VCaP (cell line): ENCODE measurements around the gene LIME1.

Experiments
- H3K27ac ChIP-seq: fragments of 450-650 bp; 2 replicates; pipeline ENCODE4 v1.5.1; 2017
- CTCF ChIP-seq: fragments of 450-650 bp; conservative IDR thresholded peaks from 2 replicates; pipeline ENCODE4 v1.5.1; 2017; ENCODE audit warnings: mild to moderate bottlenecking, moderate library complexity

The LIME1 gene

GRCh38 chr20:63690898-63691710 lies 45.4 kb upstream of the LIME1 start:
- H3K27ac ChIP-seq = no peak overlapping the region
- TF ChIP-seq CTCF = no peak

GRCh38 chr20:63691711-63692435 lies 44.6 kb upstream of the LIME1 start:
- H3K27ac ChIP-seq = no peak overlapping the region
- TF ChIP-seq CTCF = no peak

- H3K27ac ChIP-seq = no peak overlapping the region
- no peak for TF ChIP-seq CTCF
Observed at GRCh38 chr20:63692436-63693082, 43.9 kb upstream of the LIME1 start.

- no peak overlapping the region for H3K27ac ChIP-seq
- TF ChIP-seq CTCF = no peak
Observed at GRCh38 chr20:63693083-63693732, 43.3 kb upstream of the LIME1 start.

- no peak for TF ChIP-seq CTCF
Observed at GRCh38 chr20:63693733-63694583, 42.5 kb upstream of the LIME1 start.

GRCh38 chr20:63694584-63695423 lies 41.7 kb upstream of the LIME1 start:
- no peak for TF ChIP-seq CTCF
- H3K27ac ChIP-seq = peak overlapping the region; percentile 33

More at GRCh38 chr20:63693733-63694583, 42.5 kb upstream of the LIME1 start:
- H3K27ac ChIP-seq = peak overlapping the region; percentile 5; the same call in 1 of the 2 replicates
